Heart right ventricle (tissue), 16 donors: ENCODE measurements around the gene PRR11. TPM values are rescaled to one million over a fixed set of nuclear protein-coding genes. Genes with fewer than 3 reads are reported as not detected.
A peak's percentile ranks its signal among the peaks of the same experiment; 100 is the strongest.

Experiments
- ATAC-seq, 8 donors: fragments of 200-7000 bp; cut with Tn5 transposase; one replicate each; pipeline ENCODE4 v1.9.1; 2020; ENCODE audit warnings: mild to moderate bottlenecking in 8 of 8, moderate library complexity in 8 of 8, moderate number of reproducible peaks in 1 of 8
- DNase-seq, 2 donors: peaks; one replicate each; pipeline ENCODE4 v3.0.0-alpha.2; 2020
- H3K27ac ChIP-seq, 10 donors: fragments of 200-600 bp; sonication (generic) in 2 of 10; one replicate each; pipeline versions ENCODE4 v1.5.0 to v1.8.0; 2020 to 2022; ENCODE audit warnings: mild to moderate bottlenecking in 3 of 10
- H3K27me3 ChIP-seq, 7 donors: fragments of 200-600 bp; one replicate each; pipeline ENCODE4 v1.8.0; 2021 to 2022; ENCODE audit warnings: mild to moderate bottlenecking in 2 of 7
- H3K36me3 ChIP-seq, 9 donors: fragments of 200-600 bp; sonication (generic) in 1 of 9; one replicate each; pipeline versions ENCODE4 v1.5.0 to v1.8.0; 2020 to 2022; ENCODE audit warnings: mild to moderate bottlenecking in 2 of 9
- H3K4me1 ChIP-seq, 9 donors: fragments of 200-600 bp; sonication (generic) in 1 of 9; one replicate each; pipeline versions ENCODE4 v1.5.0 to v1.8.0; 2020 to 2022; ENCODE audit warnings: mild to moderate bottlenecking in 4 of 9
- H3K4me3 ChIP-seq, 10 donors: fragments of 200-600 bp; sonication (generic) in 2 of 10; one replicate each; pipeline versions ENCODE4 v1.5.0 to v1.8.0; 2020 to 2022; ENCODE audit warnings: mild to moderate bottlenecking in 7 of 10, moderate library complexity in 2 of 10
- H3K9me3 ChIP-seq, 11 donors: fragments of 200-600 bp in 10 of 11; sonication (generic) in 2 of 11; one replicate each; pipeline versions ENCODE4 v1.5.0 to v1.8.0; 2013 to 2022; ENCODE audit warnings: mild to moderate bottlenecking in 2 of 11, control low read depth in 1 of 11, moderate library complexity in 1 of 11
- WGBS, 2 donors: extraction: QIAGEN DNeasy Blood & Tissue Kit; methylation state at CpG; one replicate each; pipeline ENCODE4 v1.1.7; 2013; ENCODE audit warnings: inconsistent platforms in 1 of 2; 5-methylcytosine and 5-hydroxymethylcytosine counted together
- intact Hi-C, 10 donors: fragments of 100-400 bp; cut with DNase I; formaldehyde crosslinking; loops; one replicate each; pipeline versions ENCODE4 v1.11.1 to v1.14.2; 2022
- long read RNA-seq, 3 donors: library from polyadenylated mRNA; unstranded; transcript quantifications; one replicate each; pipeline ENCODE4 v2.0.0, GENCODE V29; 2020 to 2021
- polyA plus RNA-seq, 2 donors: library from polyadenylated mRNA; stranded (reverse); fragments of 200-250 nt; gene quantifications; one replicate each; pipeline ENCODE4 v1.2.3, GENCODE V29; 2013
- total RNA-seq, 10 donors: library from RNA; stranded (reverse); fragmentation: NEBNext Ultra II Directional in 3 of 10; extraction: Animal tissue kit (Norgen Biotek cat#: 25700) in 3 of 10; gene quantifications; one replicate each; pipeline versions ENCODE4 v1.2.1 to v1.2.4, GENCODE V29; 2021 to 2023
- TF ChIP-seq, protein P1 (sequence below), 9 donors: fragments of 200-600 bp; sonication (generic) in 2 of 9; IDR thresholded peaks; one replicate each; pipeline versions ENCODE4 v1.5.0 to v1.8.0; 2021 to 2022; ENCODE audit warnings: antibody characterized with exemption in 9 of 9, mild to moderate bottlenecking in 5 of 9, moderate library complexity in 1 of 9
- donor health status: Arrhythmogenic right ventricular cardiomyopathy.
- donor health status: ischemic (EF 13 %, LVEDD 7.1; RV severe dilation, severe dysfunction).
- donor health status: healthy with polysubstance abuse.
- donor health status: DM: no; HTN: yes; CAD: no.
- donor health status: DM: no; HTN: no; CAD: no.
- donor health status: ischemic (EF 25% LVEDD 6.9; RV normal size, moderate dysfunction).
- donor health status: ischemic (EF 25% LVEDD 5.7; RV mildly dilated, moderate dysfunction).
- donor health status: healthy.
- donor health status: DM: yes; HTN: yes; CAD: no.
- donor health status: Ischemic cardiomyopathy.
- donor health status: ischemic (EF 35%, LVEDD 5.7; RV mildly dilated, moderate dysfunction).
- donor health status: nonischemic (EF 11% LVEDD 7.7; RV severe dilation, severe dysfunction).
- donor health status: DM: yes; HTN: yes; CAD: no.
- donor health status: PGD.
- donor health status: ischemic (EF 29% LVEDD 5.4; RV normal size, mild dysfunction).
- donor health status: nonischemic (EF 23%, LVEDD 6.1; RV moderate dilation, normal function).

The PRR11 gene
- total RNA-seq (1 to 10 TPM in 7 of 10 donors, under 1 TPM in 3; 0.61 to 6.9 (median 1.4) TPM), polyA plus RNA-seq (under 1 TPM; 0.29 TPM)
- long read RNA-seq, donor 1: 0 reads
- long read RNA-seq, donor 2: 0 reads
- long read RNA-seq, donor 3, partial matches to known transcripts: 0 of 2 reads
- long read RNA-seq, donor 3, other reads (novel, unspliced or antisense): 1 of 2 reads

DNA sequence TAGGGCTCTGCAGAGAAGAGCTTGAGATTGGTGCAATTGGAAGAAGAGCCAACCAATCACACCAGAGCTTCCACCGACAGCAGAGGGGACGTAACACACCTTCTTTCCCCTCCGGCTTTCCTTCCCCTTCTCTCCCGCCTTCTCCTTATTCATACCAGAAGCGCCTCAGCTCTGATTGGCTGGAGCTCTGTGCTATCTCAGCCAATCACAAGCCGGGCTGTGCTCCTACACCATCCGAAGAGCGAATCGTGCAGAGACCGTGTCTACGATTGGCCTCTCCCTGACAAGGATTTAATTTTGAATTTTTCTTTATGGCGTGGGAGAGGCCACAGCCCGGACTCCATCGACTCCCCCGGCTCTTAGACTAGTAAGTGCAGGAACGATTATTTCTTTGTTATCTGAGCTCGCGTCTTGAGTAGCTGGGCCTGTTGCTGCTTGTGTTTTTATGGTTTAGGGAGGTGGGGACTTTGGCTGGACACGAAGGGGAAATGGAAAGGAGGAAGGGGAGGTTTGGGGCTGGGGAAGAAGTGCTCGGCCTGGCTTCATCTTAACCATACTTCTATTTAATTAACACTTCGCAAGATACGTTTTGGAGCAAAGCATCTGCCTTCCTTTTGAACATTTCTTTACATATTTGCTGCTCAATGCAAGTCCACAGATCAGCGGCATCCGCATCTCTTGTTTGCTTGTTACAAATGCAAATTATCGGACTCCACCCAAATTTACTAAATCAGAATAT, at the start of gene PRR11:
Gene PRR11 (plus strand): TSS at position 308 of the 739 bp plus-strand sequence. CDS start 14,007 bp downstream, outside the sequence.
- Histone ChIP-seq H3K36me3 (no peaks in the 10 kb centered on the region), H3K4me1 (peaks cover 0 to 56% (median 28%) of the 10 kb centered on the region in 9 donors), H3K9me3 (no peaks in the 10 kb centered on the region), H3K27me3 (no peaks in the 10 kb centered on the region), H3K4me3 (peak within 1 kb of the TSS; percentile 44 to 93 (median 80)), H3K27ac (peak within 1 kb of the TSS; percentile 46 to 92 (median 88))
- 0 to 1% methylated on average over 25 of the region's 25 CpGs for WGBS, 2 donors
- intact Hi-C loops: loop anchor here in 3 of 10 donors (1.0 to 10.0 kb wide), 4 partner anchors 49 to 637 kb away; partner anchors contain the start of genes TRIM37 (in 3 of the 3) and SMG8 (in 1 of the 3)
- DNase-seq (peak; percentile 85 to 95), ATAC-seq (peak; percentile 92 to 98 (median 95))
- TF ChIP-seq, protein P1, sequence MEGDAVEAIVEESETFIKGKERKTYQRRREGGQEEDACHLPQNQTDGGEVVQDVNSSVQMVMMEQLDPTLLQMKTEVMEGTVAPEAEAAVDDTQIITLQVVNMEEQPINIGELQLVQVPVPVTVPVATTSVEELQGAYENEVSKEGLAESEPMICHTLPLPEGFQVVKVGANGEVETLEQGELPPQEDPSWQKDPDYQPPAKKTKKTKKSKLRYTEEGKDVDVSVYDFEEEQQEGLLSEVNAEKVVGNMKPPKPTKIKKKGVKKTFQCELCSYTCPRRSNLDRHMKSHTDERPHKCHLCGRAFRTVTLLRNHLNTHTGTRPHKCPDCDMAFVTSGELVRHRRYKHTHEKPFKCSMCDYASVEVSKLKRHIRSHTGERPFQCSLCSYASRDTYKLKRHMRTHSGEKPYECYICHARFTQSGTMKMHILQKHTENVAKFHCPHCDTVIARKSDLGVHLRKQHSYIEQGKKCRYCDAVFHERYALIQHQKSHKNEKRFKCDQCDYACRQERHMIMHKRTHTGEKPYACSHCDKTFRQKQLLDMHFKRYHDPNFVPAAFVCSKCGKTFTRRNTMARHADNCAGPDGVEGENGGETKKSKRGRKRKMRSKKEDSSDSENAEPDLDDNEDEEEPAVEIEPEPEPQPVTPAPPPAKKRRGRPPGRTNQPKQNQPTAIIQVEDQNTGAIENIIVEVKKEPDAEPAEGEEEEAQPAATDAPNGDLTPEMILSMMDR (IDR thresholded peaks at IDR 0.05): no peak

DNA sequence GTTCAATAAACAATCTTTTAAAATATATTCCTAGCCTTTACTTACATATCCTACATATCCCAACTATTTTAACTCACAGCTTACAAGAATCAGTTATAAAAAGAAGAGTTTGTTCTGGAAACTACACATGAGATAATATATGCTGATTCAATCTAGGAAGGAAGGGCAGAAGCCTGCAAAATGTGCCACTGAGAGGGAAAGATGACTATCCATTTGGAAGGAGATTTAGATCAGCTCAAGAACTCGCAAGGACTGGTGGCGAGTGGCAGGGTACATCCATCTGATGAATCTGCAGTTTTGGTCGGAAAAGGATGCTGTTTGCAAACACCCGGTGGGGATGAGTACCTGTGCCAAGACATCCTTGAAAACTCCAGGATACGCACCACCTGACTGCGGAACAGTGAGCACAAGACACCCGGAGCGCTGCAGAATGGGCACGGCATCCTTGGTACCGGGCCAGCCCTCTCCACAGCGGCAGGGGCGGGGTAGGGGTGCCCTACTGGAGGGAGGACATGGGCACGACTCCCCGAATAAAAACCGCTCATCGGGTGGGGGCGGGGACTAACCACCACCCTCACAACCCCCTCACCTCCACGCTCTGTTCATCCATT, 49.6 kb upstream of the PRR11 start:
- H3K27me3 ChIP-seq: no peaks in the 10 kb centered on the region
- H3K4me3 ChIP-seq: peak overlapping the region; percentile 64 to 97 (median 84)
- intact Hi-C loops: loop anchor here in 5 of 10 donors (2.0 to 10.0 kb wide), 5 partner anchors 41 to 589 kb away; partner anchors contain the start of genes PRR11 (in 3 of the 5) and SKA2 (in 3 of the 5)
- peaks cover 0 to 39% (median 0%) of the 10 kb centered on the region in 9 donors for H3K36me3 ChIP-seq
- peaks cover 0 to 35% (median 23%) of the 10 kb centered on the region in 9 donors for H3K4me1 ChIP-seq
- H3K27ac ChIP-seq: peak overlapping the region; percentile 75 to 95 (median 90)
- ATAC-seq (peak; percentile 37 to 81 (median 49)), DNase-seq (peak; percentile 57 to 65)
- TF ChIP-seq, protein P1 (IDR thresholded peaks at IDR 0.05): no peak
- no peaks in the 10 kb centered on the region for H3K9me3 ChIP-seq
- WGBS, 2 donors: 1% methylated on average over 18 of the region's 18 CpGs

DNA sequence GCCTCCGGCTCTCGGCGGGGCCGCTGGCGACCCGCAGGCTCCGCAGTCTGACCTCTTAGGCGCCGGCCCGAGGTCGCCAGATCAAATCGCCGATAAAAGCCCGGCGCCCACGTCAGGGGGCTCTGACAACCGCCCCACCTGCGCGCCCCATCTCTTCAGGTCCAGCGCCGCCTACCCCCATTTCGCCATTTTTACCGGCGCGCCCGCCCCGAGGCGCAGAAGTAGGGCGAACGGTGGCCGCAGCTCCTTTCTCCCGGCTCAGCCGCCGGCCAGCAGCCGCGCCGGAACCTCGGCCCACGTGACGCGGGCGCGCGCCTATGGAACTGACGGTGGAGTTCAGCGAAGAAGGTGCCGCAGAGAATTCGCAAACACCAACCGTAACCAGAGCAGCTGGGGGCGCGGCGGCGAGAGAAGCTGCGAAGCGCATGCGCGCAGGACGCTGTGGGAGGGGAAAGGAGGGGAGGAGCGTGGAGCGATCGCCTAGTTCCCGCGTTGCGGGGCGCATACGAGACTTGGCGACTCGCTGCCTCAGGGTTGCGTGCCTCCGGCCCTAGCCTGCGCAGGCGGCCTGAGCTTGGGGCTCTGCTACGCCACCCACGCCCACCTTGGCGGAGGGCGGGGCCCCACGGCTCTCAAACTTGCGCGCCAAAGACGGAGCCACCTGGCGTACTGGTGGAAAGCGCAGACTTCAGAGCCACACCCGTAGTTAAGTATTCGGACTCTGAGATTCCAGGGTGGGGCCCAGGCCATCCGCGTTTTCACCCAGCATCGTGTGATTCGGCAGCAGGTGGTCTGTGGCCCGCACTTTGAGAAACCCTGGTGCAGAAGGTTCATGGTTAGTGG, 48.9 kb upstream of the PRR11 start, which contains the start of gene TRIM37:
Gene TRIM37 (minus strand): TSS at position 418 of the 843 bp plus-strand sequence. CDS start 419 bp downstream, outside the sequence.
- Histone ChIP-seq H3K4me1 (peaks cover 0 to 35% (median 23%) of the 10 kb centered on the region in 9 donors), H3K27ac (peak within 1 kb of the TSS; percentile 75 to 95 (median 90)), H3K9me3 (no peaks in the 10 kb centered on the region), H3K36me3 (peaks cover 0 to 42% (median 0%) of the 10 kb centered on the region in 9 donors), H3K4me3 (peak within 1 kb of the TSS; percentile 64 to 97 (median 84)), H3K27me3 (no peaks in the 10 kb centered on the region)
- TF ChIP-seq, protein P1 (IDR thresholded peaks at IDR 0.05): peak in 2 of 9 donors; percentile 6 to 10
- DNase-seq (peak; percentile 97 to 98), ATAC-seq (peak; percentile 99 to 100 (median 99))
- WGBS, 2 donors: 0% methylated on average over 89 of the region's 89 CpGs
- intact Hi-C loops: loop anchor here in 5 of 10 donors (2.0 to 10.0 kb wide), 5 partner anchors 41 to 589 kb away; partner anchors contain the start of genes PRR11 (in 3 of the 5) and SKA2 (in 3 of the 5)
